Kidney (tissue), 14 donors: ENCODE results near the gene OR14K1. TPM values are rescaled to one million over a fixed set of nuclear protein-coding genes. Genes with fewer than 3 reads are reported as not detected.

Experiments
- DNase-seq, 5 donors: peaks; one replicate each; pipeline ENCODE4 v3.0.0-alpha.2; 2013 to 2020
- FAIRE-seq: peaks from 2 replicates; lab custom pipeline; 2012; peaks lifted over from hg19 to GRCh38; lab: Jason Lieb, UNC
- H3K27ac ChIP-seq, 2 donors: one replicate each; pipeline ENCODE4 v1.7.0; 2013; ENCODE audit warnings: low read depth in 2 of 2, low read length in 2 of 2, inconsistent platforms in 1 of 2
- H3K27me3 ChIP-seq: one replicate; pipeline ENCODE4 v1.7.1; 2013; ENCODE audit warnings: low read length, inconsistent platforms; ENCODE audit not compliant: control insufficient read depth, insufficient read depth
- H3K36me3 ChIP-seq, 3 donors: one replicate each; pipeline versions ENCODE4 v1.7.0 to v1.7.1; 2013; ENCODE audit warnings: low read length in 3 of 3, control low read depth in 1 of 3, inconsistent platforms in 1 of 3; ENCODE audit not compliant: insufficient read depth in 3 of 3, control insufficient read depth in 2 of 3
- H3K4me1 ChIP-seq, 3 donors: one replicate each; pipeline versions ENCODE4 v1.7.0 to v1.7.1; 2013; ENCODE audit warnings: low read length in 3 of 3, inconsistent platforms in 1 of 3, low read depth in 1 of 3; ENCODE audit not compliant: control insufficient read depth in 2 of 3, insufficient read depth in 2 of 3
- H3K4me3 ChIP-seq, 3 donors: one replicate each; pipeline versions ENCODE4 v1.7.0 to v1.8.1; 2013; ENCODE audit warnings: low read length in 3 of 3, control low read depth in 1 of 3, inconsistent platforms in 1 of 3
- H3K9ac ChIP-seq, 3 donors: one replicate each; pipeline versions ENCODE4 v1.7.0 to v1.7.1; 2013; ENCODE audit warnings: low read length in 3 of 3, control low read depth in 1 of 3, inconsistent platforms in 1 of 3
- H3K9me3 ChIP-seq, 3 donors: one replicate each; pipeline versions ENCODE4 v1.7.0 to v1.7.1; 2013; ENCODE audit warnings: low read length in 3 of 3, control low read depth in 1 of 3, inconsistent platforms in 1 of 3; ENCODE audit not compliant: control insufficient read depth in 2 of 3, insufficient read depth in 1 of 3
- CTCF ChIP-seq: IDR thresholded peaks from 3 replicates; pipeline ENCODE4 v1.5.1; 2012; ENCODE audit warnings: mild to moderate bottlenecking, moderate library complexity, borderline replicate concordance; ENCODE audit not compliant: insufficient read depth; ENCODE audit errors: extremely low read depth
- intact Hi-C: fragments of 100-400 bp; cut with DNase I; formaldehyde crosslinking; loops from one replicate; pipeline ENCODE4 v1.11.1; 2022
- polyA plus RNA-seq: library from polyadenylated mRNA; stranded (reverse); fragments of 350-450 nt; fragmentation: Illumina TruSeq; extraction: RNeasy Lipid Tissue Mini Kit (QIAGEN cat#74804); gene quantifications from one replicate; pipeline ENCODE4 v1.2.3, GENCODE V29; 2014; ENCODE audit warnings: low read depth, low replicate concordance; ENCODE audit not compliant: insufficient read depth
- total RNA-seq: library from RNA; stranded (reverse); fragmentation: NEBNext Ultra II Directional; extraction: Animal tissue kit (Norgen Biotek cat#: 25700); gene quantifications from one replicate; pipeline ENCODE4 v1.2.1, GENCODE V29; 2021
- donor health status: control.
- donor health status: control.
- donor health status: control.
- donor health status: control.
- donor health status: control.
- donor health status: DM: yes; HTN: yes; CAD: no.
- donor health status: Normal renal cell carcinoma (clear cell type).

Gene OR14K1
- total and polyA plus RNA-seq, 2 donors from 2014 or later, result not detected

GRCh38 chr1:247760456-247760855, 22.0 kb downstream of the OR14K1 start, which contains the start of gene OR1C1:
Gene OR1C1 (minus strand): TSS chr1:247760556. CDS start chr1:247758406, 2,150 bp downstream.
- Histone ChIP-seq H3K4me1 (no peaks in the 10 kb centered on the region), H3K9me3 (peaks cover 0 to 2% (median 0%) of the 10 kb centered on the region in 3 donors)

GRCh38 chr1:247769603-247770002, 31.2 kb downstream of the OR14K1 start:
- DNase-seq (no peak), FAIRE-seq (no peak)
- no peak overlapping the region for H3K9ac ChIP-seq
- intact Hi-C loops, result no loop called here
- H3K36me3 ChIP-seq, result no peaks in the 10 kb centered on the region
- H3K9me3 ChIP-seq, result no peaks in the 10 kb centered on the region
- H3K4me3 ChIP-seq, result no peak overlapping the region
- no peak for TF ChIP-seq CTCF
- no peak overlapping the region for H3K27ac ChIP-seq
- H3K4me1 ChIP-seq, result no peaks in the 10 kb centered on the region
- no peaks in the 10 kb centered on the region for H3K27me3 ChIP-seq

More at GRCh38 chr1:247760456-247760855, 22.0 kb downstream of the OR14K1 start, which contains the start of gene OR1C1:
- FAIRE-seq (no peak), DNase-seq (no peak)
- Histone ChIP-seq H3K27ac (no peak within 1 kb of the TSS), H3K27me3 (no peaks in the 10 kb centered on the region), H3K9ac (no peak within 1 kb of the TSS), H3K4me3 (no peak within 1 kb of the TSS), H3K36me3 (no peaks in the 10 kb centered on the region)
- no peak for TF ChIP-seq CTCF
- intact Hi-C loops, result no loop called here

Other genes with a start within 250 kb of the OR14K1 start
- gene OR2C3, start 202.2 kb upstream of the OR14K1 start, total RNA-seq, result 0.06 TPM
- gene OR2C3, start 202.2 kb upstream of the OR14K1 start, polyA plus RNA-seq, result not detected
- 1.8 TPM for gene GCSAML, start 189.5 kb upstream of the OR14K1 start, total RNA-seq
- gene GCSAML, start 189.5 kb upstream of the OR14K1 start, polyA plus RNA-seq, result not detected
- gene OR2G2, start 150.3 kb upstream of the OR14K1 start, total RNA-seq, result not detected
- gene OR2G2, start 150.3 kb upstream of the OR14K1 start, polyA plus RNA-seq, result not detected
- gene OR2G3, start 133.0 kb upstream of the OR14K1 start, total RNA-seq, result not detected
- gene OR2G3, start 133.0 kb upstream of the OR14K1 start, polyA plus RNA-seq, result not detected
- not detected for gene OR13G1, start 58.9 kb upstream of the OR14K1 start, total RNA-seq
- not detected for gene OR13G1, start 58.9 kb upstream of the OR14K1 start, polyA plus RNA-seq
- gene OR6F1, start 22.0 kb upstream of the OR14K1 start, total RNA-seq, result not detected
- not detected for gene OR6F1, start 22.0 kb upstream of the OR14K1 start, polyA plus RNA-seq
- not detected for gene OR14A2, start 9.5 kb downstream of the OR14K1 start, total RNA-seq
- gene OR14A2, start 9.5 kb downstream of the OR14K1 start, polyA plus RNA-seq, result not detected
- gene OR1C1, start 21.9 kb downstream of the OR14K1 start, total RNA-seq, result not detected
- not detected for gene OR1C1, start 21.9 kb downstream of the OR14K1 start, polyA plus RNA-seq
- gene OR14A16, start 85.5 kb downstream of the OR14K1 start, total RNA-seq, result not detected
- gene OR14A16, start 85.5 kb downstream of the OR14K1 start, polyA plus RNA-seq, result not detected
- gene OR11L1, start 103.3 kb downstream of the OR14K1 start, total RNA-seq, result not detected
- not detected for gene OR11L1, start 103.3 kb downstream of the OR14K1 start, polyA plus RNA-seq
- gene TRIM58, start 118.6 kb downstream of the OR14K1 start, total RNA-seq, result 0.50 TPM
- gene TRIM58, start 118.6 kb downstream of the OR14K1 start, polyA plus RNA-seq, result 0.11 TPM
- not detected for gene OR2W3, start 157.0 kb downstream of the OR14K1 start, total RNA-seq
- not detected for gene OR2W3, start 157.0 kb downstream of the OR14K1 start, polyA plus RNA-seq
- not detected for gene OR2T8, start 181.6 kb downstream of the OR14K1 start, total RNA-seq
- not detected for gene OR2T8, start 181.6 kb downstream of the OR14K1 start, polyA plus RNA-seq
- not detected for gene OR2AJ1, start 186.3 kb downstream of the OR14K1 start, total RNA-seq
- gene OR2AJ1, start 186.3 kb downstream of the OR14K1 start, polyA plus RNA-seq, result not detected
- gene OR2L8, start 210.2 kb downstream of the OR14K1 start, total RNA-seq, result not detected
- gene OR2L8, start 210.2 kb downstream of the OR14K1 start, polyA plus RNA-seq, result not detected
- gene OR2AK2, start 226.6 kb downstream of the OR14K1 start, total RNA-seq, result not detected
- gene OR2AK2, start 226.6 kb downstream of the OR14K1 start, polyA plus RNA-seq, result not detected